GM12878 (cell line): ENCODE data around the gene UVRAG. TPM values are rescaled to one million over a fixed set of nuclear protein-coding genes. Genes with fewer than 3 reads are reported as not detected.
A peak's percentile ranks its signal among the peaks of the same experiment; 100 is the strongest.

Source experiments
- ATAC-seq: fragments of 200-7000 bp; cut with Tn5 transposase; 3 replicates; pipeline ENCODE4 v1.9.1; 2020; ENCODE audit warnings: mild to moderate bottlenecking, moderate library complexity
- BruUV-seq: library from RNA; stranded (reverse); fragments of 400-500 nt; replicated peaks from 2 replicates; lab custom pipeline; 2021; lab: Mats Ljungman, UMichigan
- CTCF ChIA-PET: fragments of 300-600 bp; sonication (Branson Sonifier 250); formaldehyde crosslinking; extraction: SDS; loops from one replicate; lab custom pipeline; 2021; ENCODE audit warnings: inconsistent platforms; lab: Yijun Ruan, JAX
- POLR2A ChIA-PET: fragments of 350-600 bp; formaldehyde crosslinking; extraction: SDS; loops from one replicate; lab custom pipeline; 2021; ENCODE audit warnings: inconsistent platforms; lab: Charles Lee
- RAD21 ChIA-PET: fragments of 300-600 bp; sonication (Branson Sonifier 250); formaldehyde crosslinking; loops from one replicate; lab custom pipeline; 2023; ENCODE audit warnings: antibody characterized with exemption; ENCODE audit not compliant: unreplicated experiment; lab: Charles Lee
- SMC1A ChIA-PET: fragments of 300-600 bp; sonication (Branson Sonifier 250); formaldehyde crosslinking; loops from one replicate; lab custom pipeline; 2023; ENCODE audit not compliant: unreplicated experiment, uncharacterized antibody; lab: Charles Lee
- DNase-seq: peaks from one replicate; pipeline ENCODE4 v3.0.0-alpha.2; 2011; ENCODE audit warnings: low read depth, low spot score
- FAIRE-seq: peaks from 3 replicates; lab custom pipeline; 2011; peaks lifted over from hg19 to GRCh38; lab: Jason Lieb, UNC
- H2AFZ ChIP-seq: 2 replicates; pipeline ENCODE4 v1.6.0; 2011; ENCODE audit warnings: low read depth, low read length, control low read depth; ENCODE audit not compliant: control insufficient read depth
- H3K27ac ChIP-seq: 2 replicates; pipeline ENCODE4 v1.5.1; 2011; ENCODE audit warnings: control low read depth; ENCODE audit not compliant: control insufficient read depth, insufficient read depth
- H3K27me3 ChIP-seq, 2 experiments: replicated peaks in 1 of 2; 2 replicates each; pipeline versions ENCODE4 v1.6.0 to v1.6.1; 2011; ENCODE audit warnings: low read length in 1 of 2; ENCODE audit not compliant: control insufficient read depth in 2 of 2, insufficient read depth in 2 of 2
- H3K36me3 ChIP-seq, 2 experiments: 2 replicates each; pipeline ENCODE4 v1.5.1; 2011; ENCODE audit warnings: low read length in 1 of 2; ENCODE audit not compliant: control insufficient read depth in 2 of 2, insufficient read depth in 2 of 2
- H3K4me1 ChIP-seq: 2 replicates; pipeline ENCODE4 v1.6.1; 2011; ENCODE audit warnings: mild to moderate bottlenecking, low read length, moderate library complexity, mixed read lengths; ENCODE audit not compliant: control insufficient read depth, insufficient read depth
- H3K4me2 ChIP-seq: 2 replicates; pipeline ENCODE4 v1.6.0; 2011; ENCODE audit warnings: control low read depth; ENCODE audit not compliant: control insufficient read depth, insufficient read depth
- H3K4me3 ChIP-seq: fragments of 200-600 bp; sonication (generic); 2 replicates; pipeline ENCODE4 v1.5.1; 2016
- H3K79me2 ChIP-seq: 2 replicates; pipeline ENCODE4 v1.6.0; 2011; ENCODE audit warnings: low read length; ENCODE audit not compliant: control insufficient read depth, insufficient read depth
- H3K9ac ChIP-seq: 2 replicates; pipeline ENCODE4 v1.8.0; 2011; ENCODE audit warnings: low read length, control low read depth, mixed read lengths; ENCODE audit not compliant: control insufficient read depth, insufficient read depth
- H3K9me3 ChIP-seq: replicated peaks from 3 replicates; pipeline ENCODE4 v1.5.1; 2011; ENCODE audit warnings: mild to moderate bottlenecking, low read length; ENCODE audit not compliant: control insufficient read depth, insufficient read depth
- H4K20me1 ChIP-seq: 2 replicates; pipeline ENCODE4 v1.6.0; 2011; ENCODE audit not compliant: control insufficient read depth, insufficient read depth
- CREB1 ChIP-seq: IDR thresholded peaks from 2 replicates; pipeline ENCODE4 v1.6.1; 2012; ENCODE audit warnings: low read depth, mild to moderate bottlenecking, inconsistent platforms
- NFIC ChIP-seq: IDR thresholded peaks from 2 replicates; pipeline ENCODE4 v1.6.1; 2012; ENCODE audit warnings: low read depth, mild to moderate bottlenecking, inconsistent platforms, low read length, moderate library complexity
- NFYB ChIP-seq: IDR thresholded peaks from 2 replicates; pipeline ENCODE4 v1.6.1; 2011; ENCODE audit warnings: low read depth, mild to moderate bottlenecking, low read length, improper control_type of control experiment, moderate library complexity; ENCODE audit not compliant: insufficient read depth
- PML ChIP-seq: IDR thresholded peaks from 2 replicates; pipeline ENCODE4 v1.6.1; 2012; ENCODE audit warnings: low read length, inconsistent platforms
- POU2F2 ChIP-seq: IDR thresholded peaks from 3 replicates; pipeline ENCODE4 v1.6.1; 2011; ENCODE audit warnings: low read depth, mild to moderate bottlenecking, low read length, borderline replicate concordance
- SMARCA5 ChIP-seq: fragments of 450-650 bp; IDR thresholded peaks from 2 replicates; pipeline ENCODE4 v1.6.1; 2017; ENCODE audit warnings: mild to moderate bottlenecking
- SPI1 ChIP-seq: IDR thresholded peaks from 2 replicates; pipeline ENCODE4 v1.6.1; 2011; ENCODE audit warnings: low read depth, mild to moderate bottlenecking, low read length, moderate library complexity, borderline replicate concordance; ENCODE audit not compliant: insufficient read depth
- ZNF24 ChIP-seq: fragments of 450-650 bp; IDR thresholded peaks from 2 replicates; pipeline ENCODE4 v1.6.1; 2017; ENCODE audit warnings: antibody characterized with exemption, mild to moderate bottlenecking
- WGBS: methylation state at CpG from one replicate; pipeline ENCODE4 v1.1.6; 2016; ENCODE audit warnings: low lambda C conversion rate; ENCODE audit not compliant: insufficient replicate concordance, insufficient coverage; ENCODE audit errors: missing lambda C conversion rate; 5-methylcytosine and 5-hydroxymethylcytosine counted together
- in situ Hi-C: fragments of 300-500 bp; cut with MboI; formaldehyde crosslinking; loops from 9 replicates; pipeline ENCODE4 v1.14.3; 2018; ENCODE audit warnings: mixed read lengths
- intact Hi-C: fragments of 100-400 bp; cut with micrococcal nuclease; formaldehyde crosslinking; loops from one replicate; pipeline ENCODE4 v1.14.2; 2022; ENCODE audit not compliant: unreplicated experiment
- polyA plus RNA-seq, 11 experiments: library from polyadenylated mRNA; depleted of rRNA in 4 of 11; unstranded in 6 of 11; stranded (reverse) in 5 of 11; fragments of >200 nt; fragmentation: Nextera tagmentation in 4 of 11; fragmentation: Illumina TruSeq in 1 of 11; extraction: Ambion mirVana in 4 of 11; extraction: Trizol in 1 of 11; gene quantifications; 1 replicate in 1 of 11; 2 replicates in 10 of 11; pipeline versions ENCODE4 v1.2.1 to v1.2.3, GENCODE V29; 2011 to 2016; ENCODE audit warnings: inconsistent platforms in 2 of 11, missing spikeins in 2 of 11, low read depth in 1 of 11
- total RNA-seq, 4 experiments: library from RNA; depleted of rRNA in 3 of 4; stranded (reverse); fragments of >200 nt in 3 of 4; fragmentation: Illumina TruSeq in 1 of 4; extraction: Trizol in 1 of 4; gene quantifications; 2 replicates each; pipeline versions ENCODE4 v1.2.1 to v1.2.3, GENCODE V29; 2013 to 2021

UVRAG gene
- total and polyA plus RNA-seq, 10 of the 15 experiments (the other 5 are each of a cell fraction or from before 2014, with no cell fraction given) = 7.0 to 43.4 (median 37.0) TPM

DNA sequence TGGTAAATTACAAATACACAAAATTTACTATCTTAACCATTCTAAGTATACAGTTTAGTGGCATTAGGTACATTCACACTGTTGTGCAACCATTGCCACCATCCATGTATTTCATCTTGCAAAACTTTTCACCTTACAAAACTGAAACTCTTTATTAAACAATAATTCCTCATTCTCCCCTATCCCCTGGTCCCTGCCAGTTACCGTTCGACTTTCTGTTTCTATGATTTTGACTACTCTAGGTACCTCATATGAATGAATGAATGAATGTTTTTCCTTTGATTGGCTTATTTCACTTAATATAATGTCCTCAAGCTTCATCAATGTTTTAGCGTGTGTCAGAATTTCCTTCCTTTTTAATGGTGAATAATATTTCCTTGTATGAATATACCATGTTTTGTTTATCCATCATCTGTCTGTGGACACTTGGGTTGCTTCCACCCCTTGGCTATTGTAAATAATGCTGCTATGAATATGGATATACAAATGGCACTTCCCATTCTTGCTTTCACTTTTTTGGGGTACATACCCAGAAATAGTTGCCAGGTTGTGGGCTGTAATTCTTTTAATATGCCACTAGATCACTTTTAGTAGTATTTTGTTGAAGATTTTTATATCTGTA lies 93.0 kb downstream of the UVRAG start:
- CTCF ChIA-PET = interaction anchor here (1.0 to 1.4 kb wide), 3 partner anchors 9 to 244 kb away, joined by 3 read pairs; no protein-coding TSS in a partner anchor
- DNase-seq (no peak), ATAC-seq (peak; percentile 64), FAIRE-seq (peak; percentile 70)
- in situ Hi-C loops = no loop called here
- Histone ChIP-seq H3K27ac (peak overlapping the region; percentile 45; the same call in 1 of the 2 replicates), H3K36me3 (peaks cover 2 to 11% of the 10 kb centered on the region in 2 experiments; a peak in 3 of 4 replicates), H3K4me1 (peaks cover 28% of the 10 kb centered on the region), H3K4me2 (peak overlapping the region; percentile 78), H3K9me3 (no peaks in the 10 kb centered on the region; the same call in 2 of the 3 replicates), H3K4me3 (peak overlapping the region; percentile 22; the same call in 1 of the 2 replicates), H3K79me2 (peaks cover 60% of the 10 kb centered on the region), H2AFZ (no peak overlapping the region), H3K27me3 (no peaks in the 10 kb centered on the region), H4K20me1 (no peaks in the 10 kb centered on the region), H3K9ac (no peak overlapping the region)
- SMC1A ChIA-PET = no interaction called here
- no TSS peak for BruUV-seq
- peak; percentile 76 for TF ChIP-seq ZNF24
- TF ChIP-seq POU2F2 = no peak
- intact Hi-C loops = no loop called here
- POLR2A ChIA-PET = no interaction called here
- RAD21 ChIA-PET = no interaction called here
- 28% methylated on average over 3 of the region's 3 CpGs for WGBS

DNA sequence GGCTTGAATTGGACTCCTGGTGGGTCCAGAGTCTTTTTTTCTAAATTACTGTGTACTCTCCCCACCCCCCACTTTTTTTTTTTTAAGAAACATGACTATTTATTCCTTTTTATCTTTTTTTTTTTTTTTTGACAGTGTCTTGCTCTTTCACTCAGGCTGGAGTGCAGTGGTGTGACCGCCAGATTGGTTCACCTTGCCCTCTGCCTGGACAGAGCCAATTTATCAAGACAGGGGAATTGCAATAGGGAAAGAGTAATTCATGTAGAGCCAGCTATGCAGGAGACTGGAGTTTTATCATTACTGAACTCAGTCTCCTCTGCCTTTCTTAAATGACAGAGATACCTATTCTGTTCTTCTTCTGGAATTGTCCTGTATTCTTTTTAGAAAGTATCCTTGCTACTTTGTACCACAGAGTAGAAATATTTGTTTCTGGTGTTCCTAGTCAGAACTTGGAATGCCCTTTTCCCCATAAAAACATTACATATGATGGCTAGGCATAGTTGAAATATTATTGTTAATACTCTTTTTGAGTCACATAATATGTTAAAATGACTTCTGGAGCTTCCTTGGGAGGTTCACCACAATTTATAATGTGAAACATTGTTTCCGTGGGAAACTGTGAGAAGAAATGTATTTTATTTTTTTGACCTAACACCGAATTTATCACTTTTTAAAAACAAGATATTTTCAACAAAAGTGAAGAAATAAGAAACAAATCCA lies 95.6 kb downstream of the UVRAG start:
- Histone ChIP-seq H3K9ac (no peak overlapping the region), H3K9me3 (no peaks in the 10 kb centered on the region; the same call in 2 of the 3 replicates), H3K4me1 (peaks cover 28% of the 10 kb centered on the region), H3K4me2 (no peak overlapping the region), H3K4me3 (no peak overlapping the region), H3K27ac (no peak overlapping the region), H4K20me1 (no peaks in the 10 kb centered on the region), H3K27me3 (no peaks in the 10 kb centered on the region), H2AFZ (no peak overlapping the region), H3K36me3 (peaks cover 2 to 17% of the 10 kb centered on the region in 2 experiments), H3K79me2 (peaks cover 47% of the 10 kb centered on the region)
- SMC1A ChIA-PET = interaction anchor here (0.9 to 1.9 kb wide), 5 partner anchors 9 to 164 kb away, joined by 3 to 5 read pairs (median 3); no protein-coding TSS in a partner anchor
- RAD21 ChIA-PET = no interaction called here
- CTCF ChIA-PET = no interaction called here
- POLR2A ChIA-PET = interaction anchor here (0.7 kb wide), 1 partner anchor 18 kb away, joined by 7 read pairs; no protein-coding TSS in a partner anchor
- WGBS = 96% methylated on average over 3 of the region's 3 CpGs
- in situ Hi-C loops (no loop called here), intact Hi-C loops (no loop called here)
- FAIRE-seq (no peak), DNase-seq (no peak), ATAC-seq (no peak)
- TF ChIP-seq PML (no peak), NFIC (no peak), NFYB (no peak), SPI1 (no peak), CREB1 (no peak), SMARCA5 (no peak)
- BruUV-seq = no TSS peak
